ENCODE data around the gene LONRF2. TPM values are rescaled to one million over a fixed set of nuclear protein-coding genes. Genes with fewer than 3 reads are reported as not detected.
A peak's percentile ranks its signal among the peaks of the same experiment; 100 is the strongest.

LONRF2 gene
- total RNA-seq, 1 donor from 2014 or later, result not detected

GRCh38 chr2:100266126-100266525 is 56.2 kb downstream of the LONRF2 start:
- TF ChIP-seq, protein P1, sequence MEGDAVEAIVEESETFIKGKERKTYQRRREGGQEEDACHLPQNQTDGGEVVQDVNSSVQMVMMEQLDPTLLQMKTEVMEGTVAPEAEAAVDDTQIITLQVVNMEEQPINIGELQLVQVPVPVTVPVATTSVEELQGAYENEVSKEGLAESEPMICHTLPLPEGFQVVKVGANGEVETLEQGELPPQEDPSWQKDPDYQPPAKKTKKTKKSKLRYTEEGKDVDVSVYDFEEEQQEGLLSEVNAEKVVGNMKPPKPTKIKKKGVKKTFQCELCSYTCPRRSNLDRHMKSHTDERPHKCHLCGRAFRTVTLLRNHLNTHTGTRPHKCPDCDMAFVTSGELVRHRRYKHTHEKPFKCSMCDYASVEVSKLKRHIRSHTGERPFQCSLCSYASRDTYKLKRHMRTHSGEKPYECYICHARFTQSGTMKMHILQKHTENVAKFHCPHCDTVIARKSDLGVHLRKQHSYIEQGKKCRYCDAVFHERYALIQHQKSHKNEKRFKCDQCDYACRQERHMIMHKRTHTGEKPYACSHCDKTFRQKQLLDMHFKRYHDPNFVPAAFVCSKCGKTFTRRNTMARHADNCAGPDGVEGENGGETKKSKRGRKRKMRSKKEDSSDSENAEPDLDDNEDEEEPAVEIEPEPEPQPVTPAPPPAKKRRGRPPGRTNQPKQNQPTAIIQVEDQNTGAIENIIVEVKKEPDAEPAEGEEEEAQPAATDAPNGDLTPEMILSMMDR (IDR thresholded peaks at IDR 0.05; ENCODE audit: unreplicated experiment), result no peak
- Mint-ChIP-seq H3K36me3 (ENCODE audit: low read depth, unreplicated experiment) (no peaks in the 10 kb centered on the region), H3K4me1 (ENCODE audit: unreplicated experiment) (no peaks in the 10 kb centered on the region)

GRCh38 chr2:100265226-100265625 is 57.1 kb downstream of the LONRF2 start:
- H3K27ac Mint-ChIP-seq (ENCODE audit: unreplicated experiment), result no peak overlapping the region
- H3K36me3 Mint-ChIP-seq (ENCODE audit: low read depth, unreplicated experiment), result no peaks in the 10 kb centered on the region
- no peak overlapping the region for H3K4me3 Mint-ChIP-seq (ENCODE audit: unreplicated experiment)
- DNase-seq (ENCODE audit: low spot score), result no peak
- peaks cover 2% of the 10 kb centered on the region for H3K27me3 Mint-ChIP-seq (ENCODE audit: unreplicated experiment)
- no peaks in the 10 kb centered on the region for H3K4me1 Mint-ChIP-seq (ENCODE audit: unreplicated experiment)
- TF ChIP-seq, protein P1 (IDR thresholded peaks at IDR 0.05; ENCODE audit: unreplicated experiment), result no peak
- H3K9me3 Mint-ChIP-seq (ENCODE audit: unreplicated experiment), result no peaks in the 10 kb centered on the region

More at GRCh38 chr2:100266126-100266525, 56.2 kb downstream of the LONRF2 start:
- H3K27ac Mint-ChIP-seq (ENCODE audit: unreplicated experiment), result no peak overlapping the region
- peaks cover 2% of the 10 kb centered on the region for H3K27me3 Mint-ChIP-seq (ENCODE audit: unreplicated experiment)
- H3K9me3 Mint-ChIP-seq (ENCODE audit: unreplicated experiment), result no peaks in the 10 kb centered on the region
- no peak for DNase-seq (ENCODE audit: low spot score)
- no peak overlapping the region for H3K4me3 Mint-ChIP-seq (ENCODE audit: unreplicated experiment)

DNA sequence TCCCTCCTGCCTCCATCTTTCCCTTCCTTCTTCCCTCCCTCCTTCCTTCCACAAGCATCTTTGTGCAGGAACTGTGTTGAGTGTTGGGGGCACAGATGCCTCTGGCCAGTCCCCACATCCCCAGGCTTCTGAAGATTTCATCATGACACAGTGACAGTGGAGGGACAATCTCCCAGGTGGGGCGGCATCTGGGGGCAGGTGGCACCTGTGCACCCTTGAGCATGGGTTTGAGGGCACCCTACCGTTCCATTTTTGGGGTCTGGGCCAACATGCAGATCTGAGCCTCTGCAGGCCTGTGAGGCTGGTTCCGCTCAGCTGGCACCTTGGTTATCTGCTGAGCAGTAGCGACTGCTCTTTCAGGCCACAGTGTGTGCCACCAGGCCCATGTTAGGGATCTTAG is 57.6 kb downstream of the LONRF2 start:
- no peak for DNase-seq (ENCODE audit: low spot score)
- no peaks in the 10 kb centered on the region for H3K9me3 Mint-ChIP-seq (ENCODE audit: unreplicated experiment)
- no peaks in the 10 kb centered on the region for H3K4me1 Mint-ChIP-seq (ENCODE audit: unreplicated experiment)
- H3K27ac Mint-ChIP-seq (ENCODE audit: unreplicated experiment), result no peak overlapping the region
- TF ChIP-seq, protein P1 (IDR thresholded peaks at IDR 0.05; ENCODE audit: unreplicated experiment), result no peak
- peaks cover 2% of the 10 kb centered on the region for H3K27me3 Mint-ChIP-seq (ENCODE audit: unreplicated experiment)
- H3K4me3 Mint-ChIP-seq (ENCODE audit: unreplicated experiment), result no peak overlapping the region
- no peaks in the 10 kb centered on the region for H3K36me3 Mint-ChIP-seq (ENCODE audit: low read depth, unreplicated experiment)

DNA sequence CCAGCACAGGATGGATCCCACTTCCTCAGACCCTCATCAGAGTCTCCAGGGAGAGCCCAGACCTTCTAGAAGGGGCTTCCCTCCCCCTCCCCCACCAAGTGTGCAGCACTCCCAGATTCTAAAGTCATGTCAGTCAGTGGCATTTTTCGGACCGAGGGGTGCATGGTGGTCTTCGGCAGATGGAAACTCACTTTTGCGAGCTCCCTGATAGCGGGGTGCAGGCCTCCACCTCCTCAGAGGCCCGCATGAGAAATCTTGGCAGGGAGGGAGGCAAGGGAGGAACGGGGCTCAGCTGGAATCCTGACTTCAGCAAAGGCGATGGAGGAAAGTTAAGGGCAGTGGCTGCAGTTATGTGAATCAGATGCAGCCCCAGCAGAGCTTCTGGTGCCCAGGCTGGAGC is 58.2 kb downstream of the LONRF2 start:
- H3K36me3 Mint-ChIP-seq (ENCODE audit: low read depth, unreplicated experiment), result no peaks in the 10 kb centered on the region
- H3K4me3 Mint-ChIP-seq (ENCODE audit: unreplicated experiment), result no peak overlapping the region

DNA sequence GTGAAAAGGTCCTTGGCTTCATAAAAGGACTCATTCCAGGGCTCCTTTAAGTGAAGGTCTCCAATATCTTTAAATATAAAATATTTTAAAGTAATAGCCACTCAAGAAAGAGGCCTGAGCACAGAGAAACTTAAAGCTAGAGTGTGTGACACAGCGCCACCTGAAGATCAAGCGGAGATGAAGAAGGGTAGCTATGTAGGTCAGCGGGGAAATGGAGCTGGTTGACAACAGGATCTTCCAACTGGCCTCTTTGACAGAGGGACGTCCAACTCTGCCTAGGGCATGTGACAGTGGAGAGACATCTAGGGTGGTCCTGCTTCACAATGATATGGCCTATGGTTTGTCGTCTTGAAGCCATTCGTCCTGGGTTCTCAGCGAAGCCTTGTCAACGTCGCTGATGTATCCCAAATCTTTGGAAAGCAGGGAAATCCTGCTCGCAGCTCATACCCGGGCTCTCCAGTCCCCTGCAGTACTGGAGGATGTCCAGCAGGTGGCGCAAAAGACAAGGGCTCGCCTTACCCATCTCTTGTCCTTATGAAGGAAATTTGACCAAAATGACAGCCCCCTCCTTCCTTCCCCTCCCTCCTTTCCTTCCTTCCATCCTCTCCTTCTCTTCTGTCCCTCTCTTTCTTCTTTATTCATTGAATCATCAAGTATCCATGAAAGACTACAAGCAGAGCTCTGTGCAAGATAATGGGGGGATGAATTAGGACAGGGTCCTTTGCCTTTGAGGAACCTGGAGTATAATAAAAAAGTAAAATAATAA is 59.6 kb downstream of the LONRF2 start:
- no peak overlapping the region for H3K4me3 Mint-ChIP-seq (ENCODE audit: unreplicated experiment)
- TF ChIP-seq, protein P1 (IDR thresholded peaks at IDR 0.05; ENCODE audit: unreplicated experiment), result peak; percentile 95
- peak; percentile 74 for DNase-seq (ENCODE audit: low spot score)
- no peak overlapping the region for H3K27ac Mint-ChIP-seq (ENCODE audit: unreplicated experiment)
- no peaks in the 10 kb centered on the region for H3K4me1 Mint-ChIP-seq (ENCODE audit: unreplicated experiment)
- H3K9me3 Mint-ChIP-seq (ENCODE audit: unreplicated experiment), result no peaks in the 10 kb centered on the region
- H3K27me3 Mint-ChIP-seq (ENCODE audit: unreplicated experiment), result peaks cover 2% of the 10 kb centered on the region
- H3K36me3 Mint-ChIP-seq (ENCODE audit: low read depth, unreplicated experiment), result no peaks in the 10 kb centered on the region

More for the DNA sequence above, 58.2 kb downstream of the LONRF2 start:
- no peak for DNase-seq (ENCODE audit: low spot score)
- Mint-ChIP-seq H3K27ac (ENCODE audit: unreplicated experiment) (no peak overlapping the region), H3K27me3 (ENCODE audit: unreplicated experiment) (peaks cover 2% of the 10 kb centered on the region), H3K9me3 (ENCODE audit: unreplicated experiment) (no peaks in the 10 kb centered on the region), H3K4me1 (ENCODE audit: unreplicated experiment) (no peaks in the 10 kb centered on the region)
- TF ChIP-seq, protein P1 (IDR thresholded peaks at IDR 0.05; ENCODE audit: unreplicated experiment), result no peak
